Stimulated activated CD4-positive, alpha-beta T cell treated with anti-CD3 and anti-CD28 coated beads, Interleukin-15, amount 100 ng/mL, for 1 hour (primary cell): ENCODE results near the gene ZNF451.

Experiments used
- DNase-seq, 2 donors: peaks; one replicate each; pipeline ENCODE4 v3.0.0-alpha.2; 2020; ENCODE audit warnings: low read depth in 1 of 2, low spot score in 1 of 2

ZNF451 gene

GRCh38 chr6:57205550-57206328 lies 115.8 kb downstream of the ZNF451 start:
- DNase-seq: no peak

GRCh38 chr6:57207141-57207540 lies 117.2 kb downstream of the ZNF451 start:
- no peak for DNase-seq

GRCh38 chr6:57207872-57208271 lies 117.9 kb downstream of the ZNF451 start:
- DNase-seq: no peak

- DNase-seq: no peak
Measured at GRCh38 chr6:57209030-57209429, 119.0 kb downstream of the ZNF451 start.

- DNase-seq: no peak
Measured at GRCh38 chr6:57210060-57210459, 120.1 kb downstream of the ZNF451 start.

GRCh38 chr6:57215260-57215659 lies 125.3 kb downstream of the ZNF451 start:
- no peak for DNase-seq

GRCh38 chr6:57216235-57217101 lies 126.5 kb downstream of the ZNF451 start:
- DNase-seq: no peak

GRCh38 chr6:57217270-57217669 lies 127.3 kb downstream of the ZNF451 start:
- DNase-seq: no peak
